Tibial nerve (tissue), 4 donors: ENCODE measurements around the gene GRID1. TPM values are rescaled to one million over a fixed set of nuclear protein-coding genes. Genes with fewer than 3 reads are reported as not detected.

Source experiments
- DNase-seq, 2 donors: peaks; one replicate each; pipeline ENCODE4 v3.0.0-alpha.2; 2019; ENCODE audit warnings: low spot score in 2 of 2
- H3K27ac ChIP-seq, 4 donors: fragments of 200-600 bp; sonication (generic) in 3 of 4; one replicate each; pipeline ENCODE4 v1.5.1; 2017 to 2019; ENCODE audit warnings: mild to moderate bottlenecking in 1 of 4
- H3K27me3 ChIP-seq, 2 donors: fragments of 200-600 bp; sonication (generic) in 1 of 2; one replicate each; pipeline versions ENCODE4 v1.5.1 to v1.6.0; 2017 to 2019
- H3K36me3 ChIP-seq, 3 donors: fragments of 200-600 bp; sonication (generic); one replicate each; pipeline ENCODE4 v1.5.1; 2018 to 2019
- H3K4me1 ChIP-seq, 4 donors: fragments of 200-600 bp; sonication (generic) in 3 of 4; one replicate each; pipeline ENCODE4 v1.5.1; 2017 to 2019
- H3K4me3 ChIP-seq, 4 donors: fragments of 200-600 bp; sonication (generic) in 3 of 4; one replicate each; pipeline ENCODE4 v1.5.1; 2017 to 2019; ENCODE audit warnings: mild to moderate bottlenecking in 1 of 4, moderate library complexity in 1 of 4
- H3K9me3 ChIP-seq, 4 donors: fragments of 200-600 bp; sonication (generic) in 3 of 4; one replicate each; pipeline ENCODE4 v1.5.1; 2017 to 2019
- CTCF ChIP-seq, 5 experiments: fragments of 200-600 bp in 3 of 5; fragments of 450-650 bp in 2 of 5; sonication (generic) in 3 of 5; IDR thresholded peaks; one replicate each; pipeline ENCODE4 v1.5.1; 2016 to 2019; ENCODE audit warnings: antibody characterized with exemption in 5 of 5, mild to moderate bottlenecking in 3 of 5, moderate library complexity in 2 of 5
- EP300 ChIP-seq, 2 donors: sonication (generic); formaldehyde crosslinking; IDR thresholded peaks; one replicate each; pipeline ENCODE4 v1.6.1; 2017; ENCODE audit warnings: antibody characterized with exemption in 2 of 2, mild to moderate bottlenecking in 1 of 2
- POLR2A ChIP-seq, 2 donors: fragments of 450-650 bp; IDR thresholded peaks; one replicate each; pipeline ENCODE4 v1.6.1; 2017; ENCODE audit warnings: antibody characterized with exemption in 2 of 2, mild to moderate bottlenecking in 2 of 2, moderate library complexity in 2 of 2
- WGBS, 2 donors: methylation state at CpG; one replicate each; pipeline ENCODE4 v1.1.5; 2018; 5-methylcytosine and 5-hydroxymethylcytosine counted together
- total RNA-seq, 4 donors: library from RNA; depleted of rRNA; stranded (reverse); fragments of >200 nt; gene quantifications; one replicate each; pipeline ENCODE4 v1.1.0, GENCODE V29; 2016

The GRID1 gene
- total RNA-seq, 4 donors from 2014 or later = 7.7 to 16.3 (median 10.5) TPM

- TF ChIP-seq POLR2A (IDR thresholded peaks at IDR 0.05) (no peak), EP300 (IDR thresholded peaks at IDR 0.05) (no peak), CTCF (IDR thresholded peaks at IDR 0.05) (no peak)
- peaks cover 0 to 10% (median 0%) of the 10 kb centered on the region in 4 donors for H3K4me1 ChIP-seq
- no peaks in the 10 kb centered on the region for H3K36me3 ChIP-seq
- H3K27ac ChIP-seq = no peak overlapping the region
- H3K4me3 ChIP-seq = no peak overlapping the region
- 81 to 83% methylated on average over 7 of the region's 7 CpGs for WGBS, 2 donors
- H3K27me3 ChIP-seq = peaks cover 3 to 28% of the 10 kb centered on the region in 2 donors
- DNase-seq = no peak
- H3K9me3 ChIP-seq = no peaks in the 10 kb centered on the region
Observed at GRCh38 chr10:86392723-86393094, 26.1 kb upstream of the GRID1 start.

GRCh38 chr10:86391986-86392722 lies 25.6 kb upstream of the GRID1 start:
- Histone ChIP-seq H3K4me1 (peaks cover 0 to 10% (median 0%) of the 10 kb centered on the region in 4 donors), H3K27me3 (peaks cover 3 to 33% of the 10 kb centered on the region in 2 donors), H3K9me3 (no peaks in the 10 kb centered on the region), H3K36me3 (no peaks in the 10 kb centered on the region), H3K4me3 (no peak overlapping the region), H3K27ac (no peak overlapping the region)
- WGBS, 2 donors = 72 to 78% methylated on average over 12 of the region's 12 CpGs
- no peak for DNase-seq
- TF ChIP-seq POLR2A (IDR thresholded peaks at IDR 0.05) (no peak), EP300 (IDR thresholded peaks at IDR 0.05) (no peak), CTCF (IDR thresholded peaks at IDR 0.05) (no peak)

- TF ChIP-seq EP300 (IDR thresholded peaks at IDR 0.05) (no peak), CTCF (IDR thresholded peaks at IDR 0.05) (no peak), POLR2A (IDR thresholded peaks at IDR 0.05) (no peak)
- H3K36me3 ChIP-seq = no peaks in the 10 kb centered on the region
- no peak overlapping the region for H3K27ac ChIP-seq
- no peak overlapping the region for H3K4me3 ChIP-seq
- WGBS, 2 donors = 79 to 88% methylated on average over 7 to 8 of the region's 8 CpGs
- H3K9me3 ChIP-seq = no peaks in the 10 kb centered on the region
- peaks cover 3 to 38% of the 10 kb centered on the region in 2 donors for H3K27me3 ChIP-seq
- H3K4me1 ChIP-seq = peaks cover 0 to 10% (median 0%) of the 10 kb centered on the region in 4 donors
- no peak for DNase-seq
Observed at GRCh38 chr10:86391236-86391840, 24.7 kb upstream of the GRID1 start.

GRCh38 chr10:86390337-86391120 lies 23.9 kb upstream of the GRID1 start:
- Histone ChIP-seq H3K9me3 (no peaks in the 10 kb centered on the region), H3K27me3 (peaks cover 3 to 38% of the 10 kb centered on the region in 2 donors), H3K27ac (no peak overlapping the region), H3K4me1 (peaks cover 0 to 10% (median 0%) of the 10 kb centered on the region in 4 donors), H3K36me3 (no peaks in the 10 kb centered on the region), H3K4me3 (no peak overlapping the region)
- 78 to 83% methylated on average over 14 of the region's 14 CpGs for WGBS, 2 donors
- no peak for TF ChIP-seq EP300 (IDR thresholded peaks at IDR 0.05)
- no peak for TF ChIP-seq CTCF (IDR thresholded peaks at IDR 0.05)
- DNase-seq = no peak
